ENCODE measurements around the gene PDZD2.
"Not testable (repeated sequence)": the region's sequence is repeated elsewhere in the genome, so short reads cannot be mapped to it uniquely, and the experiment has no call there.

- TF ChIP-seq CTCF, POLR2A, EP300 (IDR thresholded peaks at IDR 0.05): not testable (repeated sequence)
These were observed 52.5 kb downstream of the PDZD2 start for GRCh38 chr5:31691408-31691807.
